Smooth muscle cell (in vitro differentiated cells): ENCODE measurements around the gene HTRA3. TPM values are rescaled to one million over a fixed set of nuclear protein-coding genes. Genes with fewer than 3 reads are reported as not detected.

ENCODE experiments used
- DNase-seq: peaks from one replicate; lab custom pipeline; 2025; ENCODE audit not compliant: unreplicated experiment; lab: John Stamatoyannopoulos, UW
- H2AFZ ChIP-seq: fragments of 200-600 bp; sonication (generic); 2 replicates; pipeline ENCODE4 v1.6.0; 2016; ENCODE audit warnings: antibody characterized with exemption, low read depth, mild to moderate bottlenecking
- H3F3A ChIP-seq: fragments of 200-600 bp; sonication (generic); 2 replicates; pipeline ENCODE4 v1.6.0; 2017; ENCODE audit warnings: antibody characterized with exemption, low read depth
- H3K27ac ChIP-seq: fragments of 200-600 bp; sonication (generic); 2 replicates; pipeline ENCODE4 v1.5.1; 2016; ENCODE audit warnings: low read depth, mild to moderate bottlenecking
- H3K27me3 ChIP-seq: fragments of 200-600 bp; sonication (generic); 2 replicates; pipeline ENCODE4 v1.6.1; 2016; ENCODE audit warnings: low read depth, mild to moderate bottlenecking
- H3K36me3 ChIP-seq: fragments of 200-600 bp; sonication (generic); 2 replicates; pipeline ENCODE4 v1.5.1; 2016; ENCODE audit warnings: low read depth
- H3K4me1 ChIP-seq: fragments of 200-600 bp; sonication (generic); 2 replicates; pipeline ENCODE4 v1.5.1; 2016; ENCODE audit warnings: low read depth
- H3K4me2 ChIP-seq: fragments of 200-600 bp; sonication (generic); 2 replicates; pipeline ENCODE4 v1.6.0; 2016; ENCODE audit warnings: mild to moderate bottlenecking
- H3K4me3 ChIP-seq: fragments of 200-600 bp; sonication (generic); 2 replicates; pipeline ENCODE4 v1.5.1; 2016; ENCODE audit warnings: mild to moderate bottlenecking
- H3K79me2 ChIP-seq: fragments of 200-600 bp; sonication (generic); 2 replicates; pipeline ENCODE4 v1.6.0; 2016; ENCODE audit warnings: low read depth, mild to moderate bottlenecking
- H3K9ac ChIP-seq: fragments of 200-600 bp; sonication (generic); 2 replicates; pipeline ENCODE4 v1.6.0; 2016; ENCODE audit warnings: low read depth
- H3K9me3 ChIP-seq: fragments of 200-600 bp; sonication (generic); replicated peaks from 2 replicates; pipeline ENCODE4 v1.5.1; 2016; ENCODE audit warnings: low read depth
- H4K20me1 ChIP-seq: fragments of 200-600 bp; sonication (generic); 2 replicates; pipeline ENCODE4 v1.6.0; 2016; ENCODE audit warnings: low read depth
- CTCF ChIP-seq: fragments of 200-600 bp; sonication (generic); IDR thresholded peaks from 2 replicates; pipeline ENCODE4 v1.5.1; 2017; ENCODE audit warnings: borderline replicate concordance, mild to moderate bottlenecking, antibody characterized with exemption; ENCODE audit not compliant: insufficient read depth, poor library complexity, severe bottlenecking
- WGBS: methylation state at CpG from one replicate; pipeline ENCODE4 v1.1.7; 2016; ENCODE audit warnings: low lambda C conversion rate; 5-methylcytosine and 5-hydroxymethylcytosine counted together
- polyA plus RNA-seq: library from polyadenylated mRNA; unstranded; fragments of >200 nt; fragmentation: Nextera tagmentation; extraction: Ambion mirVana; gene quantifications from 2 replicates; pipeline ENCODE4 v1.2.1, GENCODE V29; 2016
- total RNA-seq: library from RNA; depleted of rRNA; stranded (reverse); fragments of >200 nt; gene quantifications from 2 replicates; pipeline ENCODE4 v1.2.3, GENCODE V29; 2014

The HTRA3 gene
- total RNA-seq (77.7 and 94.9 TPM in 2 replicates), polyA plus RNA-seq (189 and 227 TPM in 2 replicates)

GRCh38 chr4:8269535-8270417 is at the start of gene HTRA3:
TSS of gene HTRA3 (plus strand) at chr4:8269754. CDS start at chr4:8269969, 215 bp downstream.
- H3K4me2 ChIP-seq, result peak within 1 kb of the TSS; percentile 97
- H3F3A ChIP-seq, result peaks cover 13% of the 10 kb centered on the region
- peak within 1 kb of the TSS; percentile 22 for H3K9ac ChIP-seq
- H4K20me1 ChIP-seq, result peaks cover 40% of the 10 kb centered on the region
- H3K79me2 ChIP-seq, result peaks cover 17% of the 10 kb centered on the region
- DNase-seq, result peak; percentile 45
- H3K36me3 ChIP-seq, result no peaks in the 10 kb centered on the region
- no peaks in the 10 kb centered on the region for H3K9me3 ChIP-seq
- peak within 1 kb of the TSS; percentile 61 for H3K4me3 ChIP-seq
- no peak for TF ChIP-seq CTCF
- peaks cover 17% of the 10 kb centered on the region for H3K4me1 ChIP-seq
- H3K27ac ChIP-seq, result no peak within 1 kb of the TSS
- WGBS, result 5% methylated on average over 54 of the region's 111 CpGs
- no peaks in the 10 kb centered on the region for H3K27me3 ChIP-seq
- peak within 1 kb of the TSS; percentile 47 for H2AFZ ChIP-seq

- H3K4me1 ChIP-seq, result peaks cover 5% of the 10 kb centered on the region
- no peaks in the 10 kb centered on the region for H3F3A ChIP-seq
- no peak for DNase-seq
- H2AFZ ChIP-seq, result no peak overlapping the region
- TF ChIP-seq CTCF, result no peak
- H3K4me3 ChIP-seq, result no peak overlapping the region
- no peak overlapping the region for H3K9ac ChIP-seq
- no peaks in the 10 kb centered on the region for H4K20me1 ChIP-seq
- H3K4me2 ChIP-seq, result no peak overlapping the region
- H3K9me3 ChIP-seq, result no peaks in the 10 kb centered on the region
- H3K79me2 ChIP-seq, result no peaks in the 10 kb centered on the region
- H3K27me3 ChIP-seq, result no peaks in the 10 kb centered on the region
- 93% methylated on average over 7 of the region's 7 CpGs for WGBS
- no peak overlapping the region for H3K27ac ChIP-seq
- H3K36me3 ChIP-seq, result no peaks in the 10 kb centered on the region
Observed at GRCh38 chr4:8220661-8221450, 48.7 kb upstream of the HTRA3 start.

GRCh38 chr4:8221476-8221875 is 48.1 kb upstream of the HTRA3 start:
- Histone ChIP-seq H3K79me2 (no peaks in the 10 kb centered on the region), H4K20me1 (no peaks in the 10 kb centered on the region), H3K27me3 (no peaks in the 10 kb centered on the region), H3K9ac (no peak overlapping the region), H2AFZ (no peak overlapping the region), H3K9me3 (no peaks in the 10 kb centered on the region), H3K36me3 (no peaks in the 10 kb centered on the region), H3F3A (no peaks in the 10 kb centered on the region), H3K27ac (no peak overlapping the region), H3K4me1 (peaks cover 11% of the 10 kb centered on the region), H3K4me2 (no peak overlapping the region), H3K4me3 (no peak overlapping the region)
- WGBS, result 73% methylated on average over 5 of the region's 5 CpGs
- DNase-seq, result no peak
- no peak for TF ChIP-seq CTCF
